ENCODE results near the gene MMP26. TPM values are rescaled to one million over a fixed set of nuclear protein-coding genes. Genes with fewer than 3 reads are reported as not detected.
"Not testable (repeated sequence)": the region's sequence is repeated elsewhere in the genome, so short reads cannot be mapped to it uniquely, and the experiment has no call there.

Gene MMP26
- total RNA-seq, 1 donor, result not detected

DNA sequence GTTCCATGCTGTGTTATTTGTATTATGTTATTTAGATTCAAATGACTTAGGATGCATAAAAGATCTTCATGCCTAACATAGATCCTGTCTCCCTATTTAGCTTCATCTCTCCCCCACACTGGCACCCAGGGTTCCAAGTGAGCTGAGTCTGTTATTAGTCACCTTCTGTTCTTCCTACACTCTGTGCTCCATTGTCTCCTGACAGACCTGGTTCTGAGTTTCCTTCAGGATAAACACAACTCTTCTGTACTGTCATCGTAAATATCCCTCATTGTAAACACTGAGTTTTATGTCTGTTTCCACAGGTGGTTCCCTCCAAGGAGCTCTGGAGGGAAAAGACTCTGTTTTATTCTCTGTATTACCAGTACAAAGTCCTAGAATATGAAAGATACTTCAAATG, 8.7 kb downstream of the MMP26 start:
- DNase-seq (ENCODE audit: low read depth), result no peak
- H3K4me3 ChIP-seq (ENCODE audit: low read depth, low read length), result no peak overlapping the region
- TF ChIP-seq, protein P1, sequence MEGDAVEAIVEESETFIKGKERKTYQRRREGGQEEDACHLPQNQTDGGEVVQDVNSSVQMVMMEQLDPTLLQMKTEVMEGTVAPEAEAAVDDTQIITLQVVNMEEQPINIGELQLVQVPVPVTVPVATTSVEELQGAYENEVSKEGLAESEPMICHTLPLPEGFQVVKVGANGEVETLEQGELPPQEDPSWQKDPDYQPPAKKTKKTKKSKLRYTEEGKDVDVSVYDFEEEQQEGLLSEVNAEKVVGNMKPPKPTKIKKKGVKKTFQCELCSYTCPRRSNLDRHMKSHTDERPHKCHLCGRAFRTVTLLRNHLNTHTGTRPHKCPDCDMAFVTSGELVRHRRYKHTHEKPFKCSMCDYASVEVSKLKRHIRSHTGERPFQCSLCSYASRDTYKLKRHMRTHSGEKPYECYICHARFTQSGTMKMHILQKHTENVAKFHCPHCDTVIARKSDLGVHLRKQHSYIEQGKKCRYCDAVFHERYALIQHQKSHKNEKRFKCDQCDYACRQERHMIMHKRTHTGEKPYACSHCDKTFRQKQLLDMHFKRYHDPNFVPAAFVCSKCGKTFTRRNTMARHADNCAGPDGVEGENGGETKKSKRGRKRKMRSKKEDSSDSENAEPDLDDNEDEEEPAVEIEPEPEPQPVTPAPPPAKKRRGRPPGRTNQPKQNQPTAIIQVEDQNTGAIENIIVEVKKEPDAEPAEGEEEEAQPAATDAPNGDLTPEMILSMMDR (IDR thresholded peaks at IDR 0.05; ENCODE audit: insufficient read depth, low read depth, low read length), result no peak

DNA sequence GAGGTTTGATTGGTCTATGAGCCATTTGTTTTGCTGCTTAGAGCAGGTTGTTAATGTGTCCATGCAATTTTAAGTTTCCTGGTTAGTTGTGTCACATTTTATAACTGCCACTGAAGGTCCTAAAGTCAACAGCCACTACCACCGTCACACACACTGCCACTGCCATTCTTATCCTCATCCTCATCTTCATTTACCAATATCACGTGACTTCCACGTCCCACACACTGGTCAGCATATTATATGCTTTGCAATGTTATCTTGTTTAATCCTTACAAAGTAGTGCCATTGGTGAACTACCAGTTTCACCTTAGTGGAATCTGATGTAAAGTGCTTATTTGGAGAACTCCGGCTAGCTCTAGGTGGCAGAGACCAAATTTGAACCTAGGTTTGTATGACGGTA, 9.7 kb downstream of the MMP26 start:
- TF ChIP-seq, protein P1 (IDR thresholded peaks at IDR 0.05; ENCODE audit: insufficient read depth, low read depth, low read length), result no peak
- no peak overlapping the region for H3K4me3 ChIP-seq (ENCODE audit: low read depth, low read length)
- no peak for DNase-seq (ENCODE audit: low read depth)

DNA sequence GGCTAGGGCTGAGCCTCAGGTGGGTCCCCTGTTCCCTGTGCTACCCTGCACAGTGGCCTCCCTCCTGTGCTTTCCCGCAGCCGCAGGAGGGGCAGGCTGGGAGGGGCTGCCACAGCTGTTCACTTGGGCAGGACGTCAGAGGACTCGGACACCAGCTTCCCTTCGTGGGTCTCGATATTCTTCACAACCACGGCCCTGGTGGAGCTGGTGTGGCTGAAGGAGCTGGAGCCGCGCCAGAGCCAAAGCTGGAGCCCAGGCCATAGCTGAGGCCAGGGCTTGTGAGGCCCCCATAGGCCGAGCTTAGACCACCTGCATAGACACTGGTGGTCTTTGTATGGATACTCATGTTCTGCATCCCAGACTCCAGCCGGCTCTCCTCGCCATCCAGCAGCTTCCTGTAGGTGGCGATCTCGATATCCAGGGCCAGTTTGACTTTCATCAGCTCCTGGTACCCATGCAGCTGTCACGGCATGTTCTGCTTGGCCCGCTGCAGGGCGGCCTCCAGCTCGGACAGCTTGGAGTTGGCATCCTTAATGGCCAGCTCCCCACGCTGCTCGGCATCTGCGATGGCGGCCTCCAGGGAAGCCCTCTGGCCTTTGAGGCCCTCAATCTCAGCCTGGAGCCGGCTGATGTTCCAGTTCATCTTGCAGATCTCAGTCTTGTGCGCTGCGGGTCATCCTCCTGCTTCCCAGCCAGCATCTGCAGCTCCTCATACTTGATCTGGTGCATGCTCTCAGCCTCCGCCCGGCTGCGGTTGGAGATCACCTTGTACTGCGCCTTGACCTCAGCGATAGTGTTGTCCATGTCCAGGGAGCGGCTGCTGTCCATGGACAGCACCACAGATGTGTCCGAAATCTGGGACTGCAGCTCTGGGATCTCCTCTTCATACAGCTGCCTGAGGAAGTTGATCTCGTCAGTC, 18.3 kb downstream of the MMP26 start:
- not testable (repeated sequence) for H3K4me3 ChIP-seq (ENCODE audit: low read depth, low read length); DNase-seq (ENCODE audit: low read depth)

DNA sequence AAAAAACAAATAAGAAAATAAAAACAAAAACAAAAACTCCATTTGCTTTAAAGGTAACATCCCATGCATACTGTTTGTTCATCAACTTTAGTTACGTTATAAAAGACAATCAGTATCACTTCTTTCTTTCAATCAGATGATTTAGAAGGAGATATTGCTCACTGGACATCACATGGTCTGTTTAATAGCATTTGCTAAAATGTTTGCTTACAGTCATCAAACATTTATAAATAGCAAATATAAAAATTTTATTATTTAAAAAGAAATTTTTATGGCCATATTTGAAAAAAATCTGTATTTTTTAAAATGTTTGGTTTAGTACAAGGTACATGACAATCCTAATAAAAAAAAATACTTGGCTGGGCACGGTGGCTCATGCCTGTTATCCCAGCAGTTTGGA, 22.6 kb downstream of the MMP26 start:
- TF ChIP-seq, protein P1 (IDR thresholded peaks at IDR 0.05; ENCODE audit: insufficient read depth, low read depth, low read length), result no peak

DNA sequence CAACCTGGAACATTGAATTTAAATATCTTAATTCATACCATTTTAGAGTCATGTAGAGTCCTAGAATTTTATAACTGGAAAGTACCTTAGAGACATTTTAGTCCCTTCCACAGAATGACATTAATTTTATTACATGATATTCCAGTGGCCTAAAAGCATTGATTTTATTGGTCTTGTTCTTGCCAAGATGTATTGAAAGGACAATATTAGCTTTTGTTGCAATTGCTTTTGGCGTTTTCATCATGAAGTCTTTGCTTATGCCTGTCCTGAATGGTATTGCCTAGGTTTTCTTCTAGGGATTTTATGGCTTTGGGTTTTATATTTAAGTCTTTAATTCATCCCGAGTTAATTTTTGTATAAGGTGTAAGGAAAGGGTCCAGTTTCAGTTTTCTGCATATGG, 36.2 kb downstream of the MMP26 start:
- no peak overlapping the region for H3K4me3 ChIP-seq (ENCODE audit: low read depth, low read length)
- no peak for DNase-seq (ENCODE audit: low read depth)
- TF ChIP-seq, protein P1 (IDR thresholded peaks at IDR 0.05; ENCODE audit: insufficient read depth, low read depth, low read length), result no peak

More for the DNA sequence above, 22.6 kb downstream of the MMP26 start:
- no peak overlapping the region for H3K4me3 ChIP-seq (ENCODE audit: low read depth, low read length)
- no peak for DNase-seq (ENCODE audit: low read depth)

DNA sequence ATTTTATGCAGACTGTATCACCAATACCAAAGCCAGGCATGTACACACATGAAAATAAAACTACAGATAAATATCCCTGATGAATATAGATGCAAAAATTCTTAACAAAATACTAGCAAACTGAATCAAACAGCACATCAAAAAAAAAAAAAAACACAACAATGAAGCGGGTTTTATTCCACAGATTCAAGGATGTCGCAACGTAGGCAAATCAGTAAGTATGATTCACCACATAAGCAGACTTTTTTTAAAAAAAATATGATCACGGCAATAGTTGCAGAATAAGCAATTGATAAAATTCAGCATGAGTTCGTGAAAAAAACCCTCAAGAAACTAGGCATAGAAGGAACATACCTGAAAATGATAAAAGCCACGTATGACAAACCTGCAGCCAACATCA, 43.9 kb downstream of the MMP26 start:
- DNase-seq (ENCODE audit: low read depth), result no peak
- TF ChIP-seq, protein P1 (IDR thresholded peaks at IDR 0.05; ENCODE audit: insufficient read depth, low read depth, low read length), result no peak
- H3K4me3 ChIP-seq (ENCODE audit: low read depth, low read length), result no peak overlapping the region

DNA sequence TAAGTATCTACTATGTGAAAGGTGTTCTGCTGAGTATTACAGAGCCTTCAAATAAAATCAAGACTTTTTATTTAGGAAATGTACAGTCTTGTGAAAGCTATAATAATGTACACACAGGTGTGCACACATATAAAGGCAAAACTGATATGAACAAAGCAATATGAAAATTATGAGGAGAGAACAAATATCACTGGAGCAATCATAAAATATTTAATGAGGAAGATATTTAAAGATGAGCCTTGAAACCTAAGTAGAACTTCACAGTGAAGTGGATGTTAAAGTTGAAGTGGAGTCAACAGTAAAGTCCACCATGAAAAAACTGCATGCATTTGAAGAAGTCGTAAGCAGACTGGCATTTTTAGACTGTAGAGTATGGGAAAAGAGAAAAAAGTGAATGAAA, 46.6 kb downstream of the MMP26 start:
- TF ChIP-seq, protein P1 (IDR thresholded peaks at IDR 0.05; ENCODE audit: insufficient read depth, low read depth, low read length), result no peak
- no peak overlapping the region for H3K4me3 ChIP-seq (ENCODE audit: low read depth, low read length)
- no peak for DNase-seq (ENCODE audit: low read depth)

Other genes starting within 250 kb of the MMP26 start
- not detected in 2 replicates for gene OR52K1, start 222.1 kb upstream of the MMP26 start, total RNA-seq
- not detected in 2 replicates for gene OR52M1, start 159.6 kb upstream of the MMP26 start, total RNA-seq
- gene OR52I2, start 123.0 kb upstream of the MMP26 start, total RNA-seq, result not detected in 2 replicates
- gene OR52I1, start 110.7 kb upstream of the MMP26 start, total RNA-seq, result under 0.01 TPM in 1 of 2 replicates, not detected in the other
- gene TRIM68, start 96.6 kb upstream of the MMP26 start, total RNA-seq, result 9.3 and 12.1 TPM in 2 replicates
- gene OR51D1, start 67.3 kb upstream of the MMP26 start, total RNA-seq, result not detected in 2 replicates
- gene OR51E1, start 60.8 kb upstream of the MMP26 start, total RNA-seq, result not detected in 2 replicates
- 0.43 and 1.9 TPM in 2 replicates for gene OR51E2, start 6.9 kb upstream of the MMP26 start, total RNA-seq
- gene OR51F1, start 65.2 kb downstream of the MMP26 start, total RNA-seq, result not detected in 2 replicates
- not detected in 2 replicates for gene OR52R1, start 99.6 kb downstream of the MMP26 start, total RNA-seq
- gene OR51F2, start 116.5 kb downstream of the MMP26 start, total RNA-seq, result not detected in 2 replicates
- not detected in 2 replicates for gene OR51S1, start 144.4 kb downstream of the MMP26 start, total RNA-seq
- gene OR51T1, start 177.1 kb downstream of the MMP26 start, total RNA-seq, result not detected in 2 replicates
- not detected in 2 replicates for gene OR51A7, start 199.0 kb downstream of the MMP26 start, total RNA-seq
- not detected in 2 replicates for gene OR51G2, start 214.6 kb downstream of the MMP26 start, total RNA-seq
- gene OR51G1, start 219.6 kb downstream of the MMP26 start, total RNA-seq, result not detected in 2 replicates
- not detected in 2 replicates for gene OR51A4, start 242.8 kb downstream of the MMP26 start, total RNA-seq